DMS153 (cell line): ENCODE results near the gene ALDH6A1.
"Not testable (repeated sequence)": the region's sequence is repeated elsewhere in the genome, so short reads cannot be mapped to it uniquely, and the experiment has no call there.

Experiments
- DNase-seq: peaks from one replicate; lab custom pipeline; 2025; lab: John Stamatoyannopoulos, UW

Gene ALDH6A1

GRCh38 chr14:74084277-74085046, at the start of gene ALDH6A1, which contains the start of gene LIN52:
ALDH6A1 (minus strand) TSS chr14:74084453; CDS start chr14:74084394, 59 bp downstream.
LIN52 (plus strand) TSS chr14:74084956; CDS start chr14:74084975, 19 bp downstream.
- DNase-seq = peak; percentile 100

GRCh38 chr14:74127634-74128033, 43.4 kb upstream of the ALDH6A1 start:
- no peak for DNase-seq

GRCh38 chr14:74126315-74127013, 42.2 kb upstream of the ALDH6A1 start:
- DNase-seq = no peak

GRCh38 chr14:74125487-74125886, 41.2 kb upstream of the ALDH6A1 start:
- DNase-seq = not testable (repeated sequence)

DNA sequence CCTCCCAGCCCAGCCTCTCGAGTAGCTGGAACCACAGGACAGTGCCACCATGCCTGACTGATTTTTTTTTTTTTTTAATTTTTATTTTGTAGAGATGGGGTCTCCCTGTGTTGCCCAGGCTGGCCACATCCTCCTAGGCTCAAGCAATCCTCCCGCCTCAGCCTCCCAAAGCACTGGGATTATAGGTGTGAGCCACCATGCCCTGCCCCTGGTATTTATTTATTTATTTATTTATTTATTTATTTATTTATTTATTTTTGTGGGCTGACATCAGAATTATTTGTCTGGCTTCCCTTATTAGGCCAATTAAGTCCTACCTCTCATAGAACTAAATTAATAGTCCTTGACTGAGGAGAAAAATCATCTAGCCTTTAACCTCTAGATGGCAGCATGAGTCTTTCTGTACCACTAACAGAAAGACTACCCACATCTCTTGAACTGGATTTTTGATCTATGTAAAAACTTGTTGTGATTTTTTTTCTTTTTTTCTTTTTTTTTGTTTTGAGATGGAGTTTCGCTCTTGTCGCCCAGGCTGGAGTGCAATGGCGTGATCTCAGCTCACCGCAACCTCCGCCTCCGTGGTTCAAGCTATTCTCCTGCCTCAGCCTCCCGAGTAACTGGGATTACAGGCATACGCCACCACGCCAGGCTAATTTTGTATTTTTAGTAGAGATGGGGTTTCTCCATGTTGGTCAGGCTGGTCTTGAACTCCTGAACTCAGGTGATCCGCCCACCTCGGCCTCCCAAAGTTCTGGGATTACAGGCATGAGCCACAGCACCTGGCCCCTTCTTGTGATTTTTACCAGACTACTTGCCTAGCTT, 27.4 kb upstream of the ALDH6A1 start:
- DNase-seq = peak; percentile 8

- DNase-seq = no peak
Measured at GRCh38 chr14:74109369-74109768, 25.1 kb upstream of the ALDH6A1 start.

GRCh38 chr14:74105381-74105780, 21.1 kb upstream of the ALDH6A1 start:
- no peak for DNase-seq

DNA sequence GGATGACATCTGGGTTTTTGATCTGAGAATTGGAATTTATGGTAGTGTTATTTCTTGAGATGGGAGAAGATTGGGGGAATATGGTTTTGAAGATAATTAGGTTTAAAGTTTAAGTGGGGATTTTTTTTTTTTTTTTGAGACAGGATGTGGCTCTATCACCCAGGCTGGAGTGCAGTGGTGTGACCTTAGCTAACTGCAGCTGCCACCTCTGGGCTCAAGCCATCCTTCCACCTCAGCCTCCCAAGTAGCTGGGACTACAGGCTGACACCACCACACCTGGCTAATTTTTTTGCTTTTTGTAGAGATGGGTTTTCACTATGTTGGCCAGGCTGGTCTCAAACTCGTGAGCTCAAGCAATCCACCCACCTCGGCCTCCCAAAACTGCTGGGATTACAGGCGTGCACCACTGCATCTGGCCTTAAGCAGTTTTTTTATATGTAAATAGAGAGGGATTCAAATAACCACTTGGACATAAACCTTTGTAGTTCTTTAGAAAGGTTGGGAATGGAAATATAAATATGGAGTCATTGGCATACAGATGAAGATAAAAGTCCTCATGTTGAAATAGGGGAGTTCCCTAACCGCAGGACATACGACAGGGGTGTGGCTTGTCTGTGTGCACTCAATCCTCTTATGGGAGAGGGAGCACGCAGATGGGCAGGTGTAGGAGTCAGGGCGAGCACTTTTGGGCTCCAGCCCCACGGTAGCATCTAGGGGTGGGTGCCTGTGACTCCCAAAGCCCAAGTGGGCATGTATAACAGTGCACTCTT, 5.2 kb upstream of the ALDH6A1 start:
- no peak for DNase-seq

DNA sequence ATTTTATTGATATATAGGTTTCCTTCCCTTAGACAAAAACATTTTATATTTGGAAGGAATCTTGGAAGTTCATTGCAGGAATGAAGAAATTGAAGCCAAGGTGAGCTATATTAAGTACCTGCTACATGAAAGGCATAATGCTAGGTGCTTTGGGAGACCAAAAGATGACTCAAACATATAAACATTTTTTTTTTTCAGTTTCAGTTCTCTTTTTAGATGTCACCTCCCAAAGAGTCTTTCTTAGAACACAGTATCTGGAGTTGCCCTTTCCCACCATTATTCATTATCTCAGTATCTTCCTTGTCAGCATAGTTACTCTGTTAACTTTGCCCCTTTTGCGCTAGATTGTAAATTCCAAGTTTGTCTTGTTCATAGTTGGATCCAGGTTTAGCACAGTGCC, 1.6 kb upstream of the ALDH6A1 start:
- DNase-seq = no peak

- no peak for DNase-seq
Measured at GRCh38 chr14:74085047-74085637, 889 bp upstream of the ALDH6A1 start.

- DNase-seq = no peak
Measured at GRCh38 chr14:74083784-74084276, 423 bp downstream of the ALDH6A1 start.

DNA sequence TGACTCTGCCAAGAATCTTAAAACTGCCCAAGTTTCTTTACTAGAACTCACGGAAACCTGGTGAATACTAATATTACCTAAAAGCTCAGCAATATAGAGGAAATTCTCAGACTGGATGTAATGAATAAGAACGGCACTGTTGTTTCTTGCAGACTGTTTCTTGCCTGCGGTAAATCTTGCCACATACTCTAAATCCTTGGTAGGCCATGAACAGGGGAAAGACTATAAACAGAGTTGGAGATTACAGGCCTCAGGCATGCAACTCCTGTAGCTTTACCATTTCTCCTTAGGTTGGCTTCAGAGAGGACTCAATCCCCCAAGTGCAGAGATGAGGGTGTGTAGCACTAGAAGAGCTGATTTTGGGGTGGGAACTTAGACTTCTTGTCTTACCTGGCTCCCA, 1.1 kb downstream of the ALDH6A1 start:
- no peak for DNase-seq

DNA sequence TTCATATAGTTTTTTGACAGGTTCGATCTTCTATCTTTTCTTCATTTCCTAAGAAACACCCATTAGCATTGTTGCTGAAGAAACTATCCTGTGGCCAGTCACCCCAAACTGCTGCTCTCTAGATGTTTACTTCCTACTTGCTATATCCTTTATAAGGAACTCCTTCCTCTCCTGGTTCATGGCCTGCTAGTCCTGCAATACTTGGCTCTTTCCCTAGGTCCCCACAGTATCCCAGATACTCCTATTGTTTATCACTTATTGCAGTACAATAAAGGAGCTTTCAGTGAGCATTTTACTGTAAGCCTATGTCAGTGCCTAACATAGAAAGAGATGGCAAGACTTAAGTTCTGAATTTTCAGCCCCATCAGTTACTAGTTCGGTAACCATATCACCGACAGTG, 2.8 kb downstream of the ALDH6A1 start:
- DNase-seq = no peak

DNA sequence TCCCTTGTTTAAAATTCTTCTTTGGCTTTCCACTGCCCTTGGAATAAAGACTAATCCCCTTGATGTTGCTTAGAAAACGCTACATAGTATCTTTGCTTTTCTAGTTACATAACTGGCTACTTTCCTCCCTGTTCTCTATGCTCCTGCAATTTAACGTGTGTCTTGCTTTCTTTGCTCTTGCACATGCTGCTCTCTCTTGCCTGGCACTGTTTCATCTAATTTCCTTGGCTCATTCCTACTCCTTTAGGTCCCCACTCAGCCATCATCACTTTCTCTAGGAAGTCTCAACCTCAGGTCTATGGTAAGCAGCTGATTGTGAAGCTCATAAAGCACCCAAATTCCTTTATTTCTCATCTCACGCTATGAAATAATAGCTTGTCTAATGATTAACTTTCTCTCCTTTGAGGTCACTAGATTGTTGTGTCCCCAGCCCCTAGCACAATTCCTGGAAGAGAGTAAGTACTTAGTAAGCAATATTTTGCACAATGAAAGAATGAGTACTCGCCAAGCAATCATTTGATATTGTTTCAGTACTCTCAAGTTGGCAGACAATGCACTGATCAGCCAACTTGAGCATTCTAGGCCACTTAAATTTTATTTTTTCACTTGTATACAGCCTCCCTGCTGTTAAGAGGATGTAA, 3.3 kb downstream of the ALDH6A1 start:
- no peak for DNase-seq

DNA sequence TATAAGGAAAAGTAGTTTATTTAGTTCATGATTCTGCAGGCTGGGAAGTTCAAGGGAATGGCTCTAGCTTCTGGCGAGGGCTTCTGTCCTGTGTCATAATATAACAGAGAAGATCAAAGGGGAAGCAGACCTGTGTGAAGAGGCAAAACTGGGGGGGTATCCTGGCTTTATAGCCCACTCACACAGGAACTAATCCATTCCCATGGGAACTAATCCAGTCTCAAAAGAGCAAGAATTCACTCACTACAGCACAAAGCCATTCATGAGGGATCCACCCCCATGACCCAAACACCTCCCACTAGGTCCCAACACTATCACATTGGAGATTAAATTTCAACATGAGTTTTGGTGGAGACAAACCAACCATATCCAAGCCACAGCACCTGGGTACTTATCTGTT, 6.9 kb downstream of the ALDH6A1 start:
- DNase-seq = no peak

GRCh38 chr14:74065746-74066575, 18.3 kb downstream of the ALDH6A1 start:
- no peak for DNase-seq

GRCh38 chr14:74064883-74065282, 19.4 kb downstream of the ALDH6A1 start:
- no peak for DNase-seq

DNA sequence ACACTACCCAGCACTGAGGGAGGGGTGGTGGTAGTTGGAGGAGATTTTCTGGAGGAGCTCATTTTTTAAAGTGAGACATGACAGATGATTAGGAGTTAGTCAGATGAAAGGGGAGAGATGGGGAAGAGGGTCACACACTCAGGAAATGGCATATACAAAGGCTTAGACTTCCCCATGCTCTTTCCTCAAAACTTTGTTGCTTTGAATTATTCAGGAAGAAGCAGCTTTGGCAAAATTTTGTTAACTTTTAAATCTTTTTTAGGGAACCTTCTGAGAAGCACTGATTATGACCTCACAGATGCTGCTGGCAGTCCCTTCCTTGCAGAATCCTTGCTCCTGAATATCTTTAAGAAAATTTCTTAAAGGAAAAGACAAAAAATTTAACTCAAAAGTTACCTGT, 19.8 kb downstream of the ALDH6A1 start:
- DNase-seq = no peak

DNA sequence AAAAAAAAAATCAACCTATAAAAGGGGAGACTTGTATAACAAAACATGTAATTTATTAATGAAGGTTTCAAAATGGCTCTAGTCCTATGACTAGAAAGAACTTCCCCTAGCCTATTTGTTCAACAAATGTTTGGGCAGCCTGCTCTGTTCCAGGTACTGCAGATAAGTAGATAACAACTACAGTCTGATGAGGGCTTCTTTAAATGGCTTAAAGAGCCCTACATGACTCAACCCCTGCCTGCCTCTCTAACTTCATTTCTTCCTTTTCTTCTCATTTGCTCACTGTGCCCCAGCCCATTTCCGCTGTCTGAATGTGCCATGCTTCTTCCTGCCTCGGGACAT, 21.5 kb downstream of the ALDH6A1 start:
- DNase-seq = no peak
